Body of pancreas (tissue), 4 donors: ENCODE measurements around the gene CREB5.

ENCODE experiments used
- POLR2A ChIP-seq, 3 donors: fragments of 450-650 bp; IDR thresholded peaks; one replicate each; pipeline ENCODE4 v1.6.1; 2016; ENCODE audit warnings: antibody characterized with exemption in 3 of 3, mild to moderate bottlenecking in 2 of 3
- TF ChIP-seq, protein P1 (sequence below), 7 experiments: fragments of 450-650 bp in 4 of 7; fragments of 200-600 bp in 3 of 7; sonication (generic) in 3 of 7; IDR thresholded peaks; one replicate each; pipeline ENCODE4 v1.5.1; 2016 to 2019; ENCODE audit warnings: antibody characterized with exemption in 7 of 7

GRCh38 chr7:28548416-28548815, 136.1 kb downstream of the CREB5 start:
- TF ChIP-seq, protein P1, sequence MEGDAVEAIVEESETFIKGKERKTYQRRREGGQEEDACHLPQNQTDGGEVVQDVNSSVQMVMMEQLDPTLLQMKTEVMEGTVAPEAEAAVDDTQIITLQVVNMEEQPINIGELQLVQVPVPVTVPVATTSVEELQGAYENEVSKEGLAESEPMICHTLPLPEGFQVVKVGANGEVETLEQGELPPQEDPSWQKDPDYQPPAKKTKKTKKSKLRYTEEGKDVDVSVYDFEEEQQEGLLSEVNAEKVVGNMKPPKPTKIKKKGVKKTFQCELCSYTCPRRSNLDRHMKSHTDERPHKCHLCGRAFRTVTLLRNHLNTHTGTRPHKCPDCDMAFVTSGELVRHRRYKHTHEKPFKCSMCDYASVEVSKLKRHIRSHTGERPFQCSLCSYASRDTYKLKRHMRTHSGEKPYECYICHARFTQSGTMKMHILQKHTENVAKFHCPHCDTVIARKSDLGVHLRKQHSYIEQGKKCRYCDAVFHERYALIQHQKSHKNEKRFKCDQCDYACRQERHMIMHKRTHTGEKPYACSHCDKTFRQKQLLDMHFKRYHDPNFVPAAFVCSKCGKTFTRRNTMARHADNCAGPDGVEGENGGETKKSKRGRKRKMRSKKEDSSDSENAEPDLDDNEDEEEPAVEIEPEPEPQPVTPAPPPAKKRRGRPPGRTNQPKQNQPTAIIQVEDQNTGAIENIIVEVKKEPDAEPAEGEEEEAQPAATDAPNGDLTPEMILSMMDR (IDR thresholded peaks at IDR 0.05): no peak
- no peak for TF ChIP-seq POLR2A (IDR thresholded peaks at IDR 0.05)
